Mesenteric fat pad (tissue), 1 donor: ENCODE data around the gene VAMP4. TPM values are rescaled to one million over a fixed set of nuclear protein-coding genes. Genes with fewer than 3 reads are reported as not detected.
"Not testable (repeated sequence)": the region's sequence is repeated elsewhere in the genome, so short reads cannot be mapped to it uniquely, and the experiment has no call there.

Experiments used
- DNase-seq: peaks from one replicate; pipeline ENCODE4 v3.0.0-alpha.2; 2020; ENCODE audit warnings: low spot score
- total RNA-seq: library from RNA; stranded (reverse); fragmentation: NEBNext Ultra II Directional; extraction: Animal tissue kit (Norgen Biotek cat#: 25700); gene quantifications from one replicate; pipeline ENCODE4 v1.2.1, GENCODE V29; 2021
- donor health status: DM: yes; HTN: yes; CAD: no.

Gene VAMP4
- total RNA-seq, 1 donor from 2014 or later, result 15.8 TPM

GRCh38 chr1:171753182-171753581, 11.3 kb upstream of the VAMP4 start:
- no peak for DNase-seq

GRCh38 chr1:171751221-171751620, 9.4 kb upstream of the VAMP4 start:
- DNase-seq, result no peak

GRCh38 chr1:171748651-171749050, 6.8 kb upstream of the VAMP4 start:
- no peak for DNase-seq

- no peak for DNase-seq
Measured at GRCh38 chr1:171744986-171745385, 3.1 kb upstream of the VAMP4 start.

GRCh38 chr1:171743081-171743870, 1.4 kb upstream of the VAMP4 start:
- no peak for DNase-seq

GRCh38 chr1:171742577-171742922, 685 bp upstream of the VAMP4 start:
- no peak for DNase-seq

- no peak for DNase-seq
Measured at GRCh38 chr1:171740987-171741871, 636 bp downstream of the VAMP4 start.

- DNase-seq, result no peak
Measured at GRCh38 chr1:171740356-171740863, 1.5 kb downstream of the VAMP4 start.

GRCh38 chr1:171739656-171740055, 2.2 kb downstream of the VAMP4 start:
- DNase-seq, result no peak

GRCh38 chr1:171738911-171739310, 3.0 kb downstream of the VAMP4 start:
- no peak for DNase-seq

GRCh38 chr1:171736196-171736595, 5.7 kb downstream of the VAMP4 start:
- no peak for DNase-seq

- no peak for DNase-seq
Measured at GRCh38 chr1:171730052-171730451, 11.8 kb downstream of the VAMP4 start.

- no peak for DNase-seq
Measured at GRCh38 chr1:171727778-171728177, 14.1 kb downstream of the VAMP4 start.

GRCh38 chr1:171723180-171723579, 18.7 kb downstream of the VAMP4 start:
- not testable (repeated sequence) for DNase-seq

- DNase-seq, result no peak
Measured at GRCh38 chr1:171718848-171719247, 23.0 kb downstream of the VAMP4 start.

- DNase-seq, result no peak
Measured at GRCh38 chr1:171718216-171718615, 23.6 kb downstream of the VAMP4 start.

GRCh38 chr1:171717062-171717718, 24.7 kb downstream of the VAMP4 start:
- DNase-seq, result no peak

GRCh38 chr1:171716616-171717015, 25.2 kb downstream of the VAMP4 start:
- DNase-seq, result no peak

- DNase-seq, result no peak
Measured at GRCh38 chr1:171715813-171716251, 26.0 kb downstream of the VAMP4 start.

- DNase-seq, result no peak
Measured at GRCh38 chr1:171712341-171712740, 29.5 kb downstream of the VAMP4 start.

- DNase-seq, result no peak
Measured at GRCh38 chr1:171711643-171712042, 30.2 kb downstream of the VAMP4 start.

GRCh38 chr1:171707583-171707982, 34.3 kb downstream of the VAMP4 start:
- no peak for DNase-seq
